Measurements from ENCODE around the gene LRCOL1. TPM values are rescaled to one million over a fixed set of nuclear protein-coding genes. Genes with fewer than 3 reads are reported as not detected.

Gene LRCOL1
- total RNA-seq, 1 donor from 2014 or later = not detected

GRCh38 chr12:132608231-132609171 lies 1.9 kb downstream of the LRCOL1 start:
- intact Hi-C loops (cut with micrococcal nuclease) = no loop called here
- H3K27me3 ChIP-seq (ENCODE audit: low read depth) = peaks cover 100% of the 10 kb centered on the region

GRCh38 chr12:132606927-132607326 lies 3.5 kb downstream of the LRCOL1 start:
- Histone ChIP-seq H3K27me3 (ENCODE audit: low read depth) (peaks cover 98% of the 10 kb centered on the region), H3K36me3 (no peaks in the 10 kb centered on the region), H3K27ac (replicated peaks) (no peak overlapping the region), H3K4me3 (no peak overlapping the region), H3K9me3 (replicated peaks) (peaks cover 8% of the 10 kb centered on the region), H3K4me1 (peaks cover 34% of the 10 kb centered on the region)
- no peak for DNase-seq
- no peak for TF ChIP-seq CTCF (IDR thresholded peaks at IDR 0.05; ENCODE audit: borderline replicate concordance)
- intact Hi-C loops (cut with micrococcal nuclease) = no loop called here

More at GRCh38 chr12:132608231-132609171, 1.9 kb downstream of the LRCOL1 start:
- H3K36me3 ChIP-seq = no peaks in the 10 kb centered on the region
- TF ChIP-seq CTCF (IDR thresholded peaks at IDR 0.05; ENCODE audit: borderline replicate concordance) = no peak
- no peak overlapping the region for H3K4me3 ChIP-seq
- no peak for DNase-seq
- peaks cover 8% of the 10 kb centered on the region for H3K9me3 ChIP-seq (replicated peaks)
- peaks cover 21% of the 10 kb centered on the region for H3K4me1 ChIP-seq
- no peak overlapping the region for H3K27ac ChIP-seq (replicated peaks)

GRCh38 chr12:132606466-132606865 lies 3.9 kb downstream of the LRCOL1 start:
- intact Hi-C loops (cut with micrococcal nuclease) = no loop called here
- Histone ChIP-seq H3K27me3 (ENCODE audit: low read depth) (peaks cover 97% of the 10 kb centered on the region), H3K4me1 (peaks cover 34% of the 10 kb centered on the region), H3K9me3 (replicated peaks) (peaks cover 3% of the 10 kb centered on the region), H3K27ac (replicated peaks) (no peak overlapping the region), H3K36me3 (no peaks in the 10 kb centered on the region), H3K4me3 (no peak overlapping the region)
- no peak for DNase-seq
- TF ChIP-seq CTCF (IDR thresholded peaks at IDR 0.05; ENCODE audit: borderline replicate concordance) = no peak

- H3K36me3 ChIP-seq = no peaks in the 10 kb centered on the region
- no peak overlapping the region for H3K27ac ChIP-seq (replicated peaks)
- DNase-seq = no peak
- H3K9me3 ChIP-seq (replicated peaks) = no peaks in the 10 kb centered on the region
- no peak for TF ChIP-seq CTCF (IDR thresholded peaks at IDR 0.05; ENCODE audit: borderline replicate concordance)
- no peak overlapping the region for H3K4me3 ChIP-seq
- intact Hi-C loops (cut with micrococcal nuclease) = no loop called here
- peaks cover 97% of the 10 kb centered on the region for H3K27me3 ChIP-seq (ENCODE audit: low read depth)
- H3K4me1 ChIP-seq = peaks cover 37% of the 10 kb centered on the region
Observed at GRCh38 chr12:132605892-132606291, 4.5 kb downstream of the LRCOL1 start.

GRCh38 chr12:132604668-132605441 lies 5.5 kb downstream of the LRCOL1 start:
- H3K27ac ChIP-seq (replicated peaks) = no peak overlapping the region
- H3K4me3 ChIP-seq = peak overlapping the region; percentile 66
- peaks cover 91% of the 10 kb centered on the region for H3K27me3 ChIP-seq (ENCODE audit: low read depth)
- no peaks in the 10 kb centered on the region for H3K36me3 ChIP-seq
- no peak for TF ChIP-seq CTCF (IDR thresholded peaks at IDR 0.05; ENCODE audit: borderline replicate concordance)
- no peaks in the 10 kb centered on the region for H3K9me3 ChIP-seq (replicated peaks)
- intact Hi-C loops (cut with micrococcal nuclease) = no loop called here
- no peak for DNase-seq
- H3K4me1 ChIP-seq = peaks cover 38% of the 10 kb centered on the region
